Islet of Langerhans (tissue), 1 donor: Measurements from ENCODE around the gene CDKN2C.
"Not testable (repeated sequence)": the region's sequence is repeated elsewhere in the genome, so short reads cannot be mapped to it uniquely, and the experiment has no call there.

ENCODE experiments used
- FAIRE-seq: peaks from one replicate; lab custom pipeline; 2011; peaks lifted over from hg19 to GRCh38; lab: Jason Lieb, UNC

Gene CDKN2C

GRCh38 chr1:50980505-50980904 lies 10.5 kb downstream of the CDKN2C start:
- FAIRE-seq = peak; percentile 41

- no peak for FAIRE-seq
These were observed 11.7 kb downstream of the CDKN2C start for GRCh38 chr1:50981741-50982140.

- peak; percentile 72 for FAIRE-seq
These were observed 12.6 kb downstream of the CDKN2C start for GRCh38 chr1:50982611-50983010.

GRCh38 chr1:50983219-50983802 lies 13.3 kb downstream of the CDKN2C start:
- peak; percentile 53 for FAIRE-seq

GRCh38 chr1:50985094-50985493 lies 15.0 kb downstream of the CDKN2C start:
- FAIRE-seq = no peak

GRCh38 chr1:50986653-50987052 lies 16.6 kb downstream of the CDKN2C start:
- no peak for FAIRE-seq

- no peak for FAIRE-seq
These were observed 19.6 kb downstream of the CDKN2C start for GRCh38 chr1:50989694-50990093.

- no peak for FAIRE-seq
These were observed 22.7 kb downstream of the CDKN2C start for GRCh38 chr1:50992532-50993318.

GRCh38 chr1:50993645-50994044 lies 23.6 kb downstream of the CDKN2C start:
- FAIRE-seq = no peak

GRCh38 chr1:50994997-50995396 lies 25.0 kb downstream of the CDKN2C start:
- FAIRE-seq = no peak

GRCh38 chr1:50995651-50996050 lies 25.6 kb downstream of the CDKN2C start:
- no peak for FAIRE-seq

- no peak for FAIRE-seq
These were observed 26.0 kb downstream of the CDKN2C start for GRCh38 chr1:50996083-50996482.

- FAIRE-seq = not testable (repeated sequence)
These were observed 29.3 kb downstream of the CDKN2C start for GRCh38 chr1:50999375-50999774.

GRCh38 chr1:51000160-51000559 lies 30.1 kb downstream of the CDKN2C start:
- no peak for FAIRE-seq

- FAIRE-seq = no peak
These were observed 30.6 kb downstream of the CDKN2C start for GRCh38 chr1:51000651-51001050.

GRCh38 chr1:51002516-51002915 lies 32.5 kb downstream of the CDKN2C start:
- FAIRE-seq = no peak

- FAIRE-seq = not testable (repeated sequence)
These were observed 35.5 kb downstream of the CDKN2C start for GRCh38 chr1:51005549-51005948.

GRCh38 chr1:51009381-51009780 lies 39.3 kb downstream of the CDKN2C start:
- no peak for FAIRE-seq

- no peak for FAIRE-seq
These were observed 44.8 kb downstream of the CDKN2C start for GRCh38 chr1:51014878-51015277.

GRCh38 chr1:51019811-51020210 lies 49.8 kb downstream of the CDKN2C start:
- FAIRE-seq = no peak
